Measurements from ENCODE around the gene TXNDC17.

Gene TXNDC17

GRCh38 chr17:6638046-6638908 lies 2.6 kb upstream of the TXNDC17 start:
- H3K4me2 ChIP-seq (ENCODE audit: low read length) = no peak overlapping the region
- H3K4me1 ChIP-seq (ENCODE audit: control insufficient read depth in 1 of 2, insufficient read depth in 2 of 2, low read length in 2 of 2) = peaks cover 9 to 10% of the 10 kb centered on the region in 2 experiments
- no peak overlapping the region for H3K27ac ChIP-seq (ENCODE audit: low read depth, low read length)
- H4K12ac ChIP-seq (ENCODE audit: low read depth, low read length) = no peak overlapping the region
- no peak overlapping the region for H4K91ac ChIP-seq (ENCODE audit: low read depth, low read length)
- no peak overlapping the region for H2AK5ac ChIP-seq (ENCODE audit: low read length)
- no peak overlapping the region for H4K8ac ChIP-seq (ENCODE audit: low read depth, low read length)
- peaks cover 3 to 4% of the 10 kb centered on the region in 2 experiments for H3K36me3 ChIP-seq (ENCODE audit: control insufficient read depth in 1 of 2, insufficient read depth in 2 of 2, low read length in 2 of 2)
- no CpG with 5 or more reads among the region's 24 CpGs for WGBS (ENCODE audit: extremely low coverage, insufficient coverage, insufficient read length)
- no peak overlapping the region for H2BK5ac ChIP-seq (ENCODE audit: low read depth, low read length, poor library complexity)
- no peak overlapping the region for H3K23ac ChIP-seq (ENCODE audit: low read length)
- no peaks in the 10 kb centered on the region for H3K27me3 ChIP-seq (ENCODE audit: insufficient read depth, low read length)
- no peaks in the 10 kb centered on the region for H3K9me3 ChIP-seq (ENCODE audit: insufficient read depth, low read depth, low read length)
- H3K18ac ChIP-seq (ENCODE audit: low read length) = peak overlapping the region; percentile 47
- H2AFZ ChIP-seq (ENCODE audit: insufficient read depth, low read length, poor library complexity) = no peak overlapping the region
- no peak for DNase-seq
- H3K4me3 ChIP-seq (ENCODE audit: low read depth, low read length) = no peak overlapping the region
- H3K14ac ChIP-seq (ENCODE audit: low read length) = no peak overlapping the region
- H2BK120ac ChIP-seq (ENCODE audit: insufficient read depth, low read length, poor library complexity) = no peak overlapping the region
- no peak overlapping the region for H2BK12ac ChIP-seq (ENCODE audit: low read length)
- no peak overlapping the region for H3K4ac ChIP-seq (ENCODE audit: low read depth, low read length)
- H3K9ac ChIP-seq (ENCODE audit: low read length) = no peak overlapping the region
- H3K79me1 ChIP-seq (ENCODE audit: low read length) = peaks cover 12% of the 10 kb centered on the region
- H3K79me2 ChIP-seq (ENCODE audit: control insufficient read depth, insufficient read depth, low read length, poor library complexity) = peaks cover 9% of the 10 kb centered on the region

GRCh38 chr17:6639014-6639585 lies 1.8 kb upstream of the TXNDC17 start:
- H4K12ac ChIP-seq (ENCODE audit: low read depth, low read length) = peak overlapping the region; percentile 16
- peaks cover 9% of the 10 kb centered on the region for H3K79me2 ChIP-seq (ENCODE audit: control insufficient read depth, insufficient read depth, low read length, poor library complexity)
- H2BK120ac ChIP-seq (ENCODE audit: insufficient read depth, low read length, poor library complexity) = no peak overlapping the region
- peak overlapping the region; percentile 99 for H4K8ac ChIP-seq (ENCODE audit: low read depth, low read length)
- no peaks in the 10 kb centered on the region for H3K9me3 ChIP-seq (ENCODE audit: insufficient read depth, low read depth, low read length)
- no peaks in the 10 kb centered on the region for H3K27me3 ChIP-seq (ENCODE audit: insufficient read depth, low read length)
- no peak overlapping the region for H3K23ac ChIP-seq (ENCODE audit: low read length)
- H2BK12ac ChIP-seq (ENCODE audit: low read length) = no peak overlapping the region
- H4K91ac ChIP-seq (ENCODE audit: low read depth, low read length) = no peak overlapping the region
- H3K9ac ChIP-seq (ENCODE audit: low read length) = no peak overlapping the region
- peak overlapping the region; percentile 88 for H3K4ac ChIP-seq (ENCODE audit: low read depth, low read length)
- H3K79me1 ChIP-seq (ENCODE audit: low read length) = peaks cover 12% of the 10 kb centered on the region
- no peak overlapping the region for H3K14ac ChIP-seq (ENCODE audit: low read length)
- peaks cover 9 to 10% of the 10 kb centered on the region in 2 experiments for H3K4me1 ChIP-seq (ENCODE audit: control insufficient read depth in 1 of 2, insufficient read depth in 2 of 2, low read length in 2 of 2)
- no CpG with 5 or more reads among the region's 15 CpGs for WGBS (ENCODE audit: extremely low coverage, insufficient coverage, insufficient read length)
- no peak overlapping the region for H2BK5ac ChIP-seq (ENCODE audit: low read depth, low read length, poor library complexity)
- no peak overlapping the region for H3K27ac ChIP-seq (ENCODE audit: low read depth, low read length)
- no peak overlapping the region for H2AFZ ChIP-seq (ENCODE audit: insufficient read depth, low read length, poor library complexity)
- peak overlapping the region; percentile 69 for H3K4me2 ChIP-seq (ENCODE audit: low read length)
- H3K36me3 ChIP-seq (ENCODE audit: control insufficient read depth in 1 of 2, insufficient read depth in 2 of 2, low read length in 2 of 2) = peaks cover 3 to 6% of the 10 kb centered on the region in 2 experiments
- H3K4me3 ChIP-seq (ENCODE audit: low read depth, low read length) = no peak overlapping the region
- peak overlapping the region; percentile 30 for H2AK5ac ChIP-seq (ENCODE audit: low read length)
- peak overlapping the region; percentile 93 for H3K18ac ChIP-seq (ENCODE audit: low read length)
- DNase-seq = no peak

- no peak overlapping the region for H3K23ac ChIP-seq (ENCODE audit: low read length)
- peak overlapping the region; percentile 93 for H3K14ac ChIP-seq (ENCODE audit: low read length)
- H4K12ac ChIP-seq (ENCODE audit: low read depth, low read length) = peak overlapping the region; percentile 87
- H3K4me2 ChIP-seq (ENCODE audit: low read length) = peak overlapping the region; percentile 69
- DNase-seq = peak; percentile 38 to 61
- no peak overlapping the region for H2BK12ac ChIP-seq (ENCODE audit: low read length)
- peak overlapping the region; percentile 93 for H3K18ac ChIP-seq (ENCODE audit: low read length)
- no peak overlapping the region for H2BK5ac ChIP-seq (ENCODE audit: low read depth, low read length, poor library complexity)
- H2BK120ac ChIP-seq (ENCODE audit: insufficient read depth, low read length, poor library complexity) = peak overlapping the region; percentile 25
- H3K79me1 ChIP-seq (ENCODE audit: low read length) = peaks cover 12% of the 10 kb centered on the region
- peaks cover 9 to 10% of the 10 kb centered on the region in 2 experiments for H3K4me1 ChIP-seq (ENCODE audit: control insufficient read depth in 1 of 2, insufficient read depth in 2 of 2, low read length in 2 of 2)
- H3K27me3 ChIP-seq (ENCODE audit: insufficient read depth, low read length) = no peaks in the 10 kb centered on the region
- H3K36me3 ChIP-seq (ENCODE audit: control insufficient read depth in 1 of 2, insufficient read depth in 2 of 2, low read length in 2 of 2) = peaks cover 3 to 6% of the 10 kb centered on the region in 2 experiments
- peak overlapping the region; percentile 78 for H3K4me3 ChIP-seq (ENCODE audit: low read depth, low read length)
- H3K4ac ChIP-seq (ENCODE audit: low read depth, low read length) = peak overlapping the region; percentile 88
- H3K9ac ChIP-seq (ENCODE audit: low read length) = peak overlapping the region; percentile 50
- peaks cover 9% of the 10 kb centered on the region for H3K79me2 ChIP-seq (ENCODE audit: control insufficient read depth, insufficient read depth, low read length, poor library complexity)
- H4K8ac ChIP-seq (ENCODE audit: low read depth, low read length) = peak overlapping the region; percentile 99
- H2AK5ac ChIP-seq (ENCODE audit: low read length) = peak overlapping the region; percentile 49
- WGBS (ENCODE audit: extremely low coverage, insufficient coverage, insufficient read length) = no CpG with 5 or more reads among the region's 67 CpGs
- no peak overlapping the region for H3K27ac ChIP-seq (ENCODE audit: low read depth, low read length)
- H2AFZ ChIP-seq (ENCODE audit: insufficient read depth, low read length, poor library complexity) = peak overlapping the region; percentile 94
- peak overlapping the region; percentile 94 for H4K91ac ChIP-seq (ENCODE audit: low read depth, low read length)
- H3K9me3 ChIP-seq (ENCODE audit: insufficient read depth, low read depth, low read length) = no peaks in the 10 kb centered on the region
Observed at GRCh38 chr17:6639586-6640535, 999 bp upstream of the TXNDC17 start.
